Transverse colon (tissue), 3 donors: ENCODE data around the gene KRT84.

Source experiments
- CTCF ChIP-seq, 5 experiments: fragments of 200-600 bp in 3 of 5; fragments of 450-650 bp in 2 of 5; sonication (generic) in 3 of 5; IDR thresholded peaks; 1 replicate in 2 of 5; 2 replicates in 3 of 5; pipeline ENCODE4 v1.5.1; 2016 to 2017; ENCODE audit warnings: antibody characterized with exemption in 5 of 5, inconsistent platforms in 3 of 5, mild to moderate bottlenecking in 2 of 5, moderate library complexity in 1 of 5
- POLR2A ChIP-seq: fragments of 450-650 bp; IDR thresholded peaks from one replicate; pipeline ENCODE4 v1.6.1; 2016; ENCODE audit warnings: antibody characterized with exemption, mild to moderate bottlenecking, moderate library complexity

GRCh38 chr12:52417740-52418139, 32.3 kb upstream of the KRT84 start:
- TF ChIP-seq POLR2A (no peak), CTCF (IDR thresholded peaks at IDR 0.05) (no peak)
